Upper lobe of right lung (tissue), 1 donor: Measurements from ENCODE around the gene OR56B4. TPM values are rescaled to one million over a fixed set of nuclear protein-coding genes. Genes with fewer than 3 reads are reported as not detected.
"Not testable (repeated sequence)": the region's sequence is repeated elsewhere in the genome, so short reads cannot be mapped to it uniquely, and the experiment has no call there.

Experiments used
- ATAC-seq: fragments of 200-7000 bp; cut with Tn5 transposase; one replicate; pipeline ENCODE4 v1.9.1; 2020; ENCODE audit warnings: mild to moderate bottlenecking, moderate library complexity
- DNase-seq: peaks from one replicate; pipeline ENCODE4 v3.0.0-alpha.2; 2020
- H3K27ac ChIP-seq: fragments of 200-600 bp; one replicate; pipeline ENCODE4 v1.8.0; 2022
- H3K27me3 ChIP-seq: fragments of 200-600 bp; one replicate; pipeline ENCODE4 v1.8.0; 2022; ENCODE audit warnings: mild to moderate bottlenecking
- H3K36me3 ChIP-seq: fragments of 200-600 bp; one replicate; pipeline ENCODE4 v1.8.0; 2022
- H3K4me1 ChIP-seq: fragments of 200-600 bp; one replicate; pipeline ENCODE4 v1.8.0; 2022
- H3K4me3 ChIP-seq: fragments of 200-600 bp; one replicate; pipeline ENCODE4 v1.8.0; 2022; ENCODE audit warnings: mild to moderate bottlenecking
- H3K9me3 ChIP-seq: fragments of 200-600 bp; one replicate; pipeline ENCODE4 v1.8.0; 2022
- CTCF ChIP-seq: fragments of 200-600 bp; IDR thresholded peaks from one replicate; pipeline ENCODE4 v1.8.0; 2022; ENCODE audit warnings: antibody characterized with exemption
- intact Hi-C: fragments of 100-400 bp; cut with DNase I; formaldehyde crosslinking; loops from one replicate; pipeline ENCODE4 v1.11.0; 2022
- total RNA-seq: library from RNA; stranded (reverse); fragmentation: NEBNext Ultra II Directional; extraction: Animal tissue kit (Norgen Biotek cat#: 25700); gene quantifications from one replicate; pipeline ENCODE4 v1.2.1, GENCODE V29; 2021
- donor health status: DM: no; HTN: yes; CAD: no; lungs with severe emphysema.

Gene OR56B4
- total RNA-seq, 1 donor from 2014 or later = not detected

- no peaks in the 10 kb centered on the region for H3K4me1 ChIP-seq
- intact Hi-C loops = no loop called here
- H3K9me3 ChIP-seq = no peaks in the 10 kb centered on the region
- H3K36me3 ChIP-seq = no peaks in the 10 kb centered on the region
- DNase-seq = no peak
- peak; percentile 45 for ATAC-seq
- H3K27ac ChIP-seq = no peak overlapping the region
- TF ChIP-seq CTCF = no peak
- H3K27me3 ChIP-seq = no peaks in the 10 kb centered on the region
- H3K4me3 ChIP-seq = no peak overlapping the region
Measured at GRCh38 chr11:6129635-6130034, 22.2 kb downstream of the OR56B4 start.

- H3K36me3 ChIP-seq = no peaks in the 10 kb centered on the region
- no peak overlapping the region for H3K4me3 ChIP-seq
- intact Hi-C loops = no loop called here
- no peaks in the 10 kb centered on the region for H3K27me3 ChIP-seq
- no peaks in the 10 kb centered on the region for H3K4me1 ChIP-seq
- DNase-seq = no peak
- H3K27ac ChIP-seq = no peak overlapping the region
- H3K9me3 ChIP-seq = no peaks in the 10 kb centered on the region
- ATAC-seq = no peak
- no peak for TF ChIP-seq CTCF
Measured at GRCh38 chr11:6132431-6132830, 24.9 kb downstream of the OR56B4 start.

GRCh38 chr11:6135936-6136335 is 28.5 kb downstream of the OR56B4 start:
- H3K9me3 ChIP-seq, H3K36me3 ChIP-seq, H3K27me3 ChIP-seq, ATAC-seq, H3K4me1 ChIP-seq, H3K27ac ChIP-seq, intact Hi-C loops, H3K4me3 ChIP-seq, DNase-seq: not testable (repeated sequence)

GRCh38 chr11:6142936-6143335 is 35.5 kb downstream of the OR56B4 start:
- intact Hi-C loops = no loop called here
- DNase-seq (no peak), ATAC-seq (no peak)
- Histone ChIP-seq H3K27ac (no peak overlapping the region), H3K9me3 (no peaks in the 10 kb centered on the region), H3K4me1 (no peaks in the 10 kb centered on the region), H3K36me3 (no peaks in the 10 kb centered on the region), H3K4me3 (no peak overlapping the region), H3K27me3 (no peaks in the 10 kb centered on the region)
- TF ChIP-seq CTCF = no peak

GRCh38 chr11:6143737-6144136 is 36.3 kb downstream of the OR56B4 start:
- H3K27me3 ChIP-seq, H3K36me3 ChIP-seq, H3K4me3 ChIP-seq, H3K4me1 ChIP-seq, ATAC-seq, H3K9me3 ChIP-seq, H3K27ac ChIP-seq, intact Hi-C loops, DNase-seq: not testable (repeated sequence)

GRCh38 chr11:6151117-6151516 is 43.6 kb downstream of the OR56B4 start:
- no peak for TF ChIP-seq CTCF
- Histone ChIP-seq H3K4me1 (no peaks in the 10 kb centered on the region), H3K9me3 (no peaks in the 10 kb centered on the region), H3K27me3 (no peaks in the 10 kb centered on the region), H3K4me3 (no peak overlapping the region), H3K36me3 (no peaks in the 10 kb centered on the region), H3K27ac (no peak overlapping the region)
- no peak for DNase-seq
- intact Hi-C loops = no loop called here
- ATAC-seq = no peak

- ATAC-seq (no peak), DNase-seq (no peak)
- H3K4me1 ChIP-seq = no peaks in the 10 kb centered on the region
- H3K9me3 ChIP-seq = no peaks in the 10 kb centered on the region
- H3K27me3 ChIP-seq = no peaks in the 10 kb centered on the region
- H3K27ac ChIP-seq = no peak overlapping the region
- no peak for TF ChIP-seq CTCF
- no peak overlapping the region for H3K4me3 ChIP-seq
- intact Hi-C loops = no loop called here
- no peaks in the 10 kb centered on the region for H3K36me3 ChIP-seq
Measured at GRCh38 chr11:6152126-6152525, 44.6 kb downstream of the OR56B4 start.
